ENCODE data around the gene EGFL7.
A peak's percentile ranks its signal among the peaks of the same experiment; 100 is the strongest.

EGFL7 gene

DNA sequence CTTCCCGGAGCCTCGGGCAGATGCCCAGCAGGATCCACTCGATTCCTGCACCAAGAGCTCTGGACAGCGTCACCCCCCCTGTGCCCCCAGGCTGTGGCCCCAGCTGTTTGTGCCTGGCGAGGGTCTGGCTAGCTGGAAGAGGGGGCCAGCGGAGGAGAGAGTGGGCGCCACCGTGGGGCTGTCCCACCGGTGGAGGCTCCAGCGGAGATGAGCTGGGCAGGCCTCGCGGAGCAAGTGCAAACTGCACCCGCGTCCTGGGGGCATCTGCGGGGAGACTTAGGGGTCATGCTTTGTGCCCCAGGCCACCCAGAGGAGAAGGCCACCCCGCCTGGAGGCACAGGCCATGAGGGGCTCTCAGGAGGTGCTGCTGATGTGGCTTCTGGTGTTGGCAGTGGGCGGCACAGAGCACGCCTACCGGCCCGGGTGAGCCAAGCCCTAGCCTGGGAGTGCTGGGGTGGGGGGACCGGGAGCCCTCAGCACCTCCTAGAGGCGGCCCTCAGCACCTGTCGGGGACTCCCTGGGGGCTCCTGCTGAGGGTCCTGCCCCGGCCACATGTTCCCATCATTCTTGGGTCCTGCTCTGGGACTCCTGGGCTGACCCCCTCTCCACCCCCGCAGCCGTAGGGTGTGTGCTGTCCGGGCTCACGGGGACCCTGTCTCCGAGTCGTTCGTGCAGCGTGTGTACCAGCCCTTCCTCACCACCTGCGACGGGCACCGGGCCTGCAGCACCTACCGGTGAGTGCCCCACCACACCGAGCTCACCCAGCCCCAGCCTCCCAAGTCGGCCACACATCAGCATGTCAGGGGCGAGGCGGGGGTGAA, 5.4 kb downstream of the EGFL7 start:
- H3K4me3 ChIP-seq (ENCODE audit: low read depth, low read length), result no peak overlapping the region
- ChIA-PET POLR2A (interaction anchor here (0.5 to 1.9 kb wide), 3 partner anchors 14 to 299 kb away, joined by 3 to 5 read pairs (median 3); partner anchors contain the start of gene AGPAT2), CTCF (interaction anchor here (0.9 to 1.1 kb wide), 2 partner anchors 27 to 228 kb away, joined by 3 read pairs; no protein-coding TSS in a partner anchor)
- H3K4me1 ChIP-seq (ENCODE audit: control insufficient read depth, insufficient read depth, low read length), result no peaks in the 10 kb centered on the region
- no peak overlapping the region for H3K27ac ChIP-seq (ENCODE audit: extremely low read depth, low read depth, low read length)
- no peaks in the 10 kb centered on the region for H3K36me3 ChIP-seq (ENCODE audit: control insufficient read depth in 2 of 2, insufficient read depth in 1 of 2, low read length in 2 of 2)
- TF ChIP-seq, protein P1, sequence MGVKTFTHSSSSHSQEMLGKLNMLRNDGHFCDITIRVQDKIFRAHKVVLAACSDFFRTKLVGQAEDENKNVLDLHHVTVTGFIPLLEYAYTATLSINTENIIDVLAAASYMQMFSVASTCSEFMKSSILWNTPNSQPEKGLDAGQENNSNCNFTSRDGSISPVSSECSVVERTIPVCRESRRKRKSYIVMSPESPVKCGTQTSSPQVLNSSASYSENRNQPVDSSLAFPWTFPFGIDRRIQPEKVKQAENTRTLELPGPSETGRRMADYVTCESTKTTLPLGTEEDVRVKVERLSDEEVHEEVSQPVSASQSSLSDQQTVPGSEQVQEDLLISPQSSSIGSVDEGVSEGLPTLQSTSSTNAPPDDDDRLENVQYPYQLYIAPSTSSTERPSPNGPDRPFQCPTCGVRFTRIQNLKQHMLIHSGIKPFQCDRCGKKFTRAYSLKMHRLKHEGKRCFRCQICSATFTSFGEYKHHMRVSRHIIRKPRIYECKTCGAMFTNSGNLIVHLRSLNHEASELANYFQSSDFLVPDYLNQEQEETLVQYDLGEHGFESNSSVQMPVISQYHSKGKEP (tag by site-specific recombination; IDR thresholded peaks at IDR 0.05), result no peak
- no peak for TF ChIP-seq ZNF366 (tag by site-specific recombination; conservative IDR thresholded peaks at IDR 0.05)
- TF ChIP-seq ZNF138 (tag by site-specific recombination; IDR thresholded peaks at IDR 0.05; ENCODE audit: borderline replicate concordance), result no peak
- no peak for TF ChIP-seq BCL11A (tag by site-specific recombination; IDR thresholded peaks at IDR 0.05; ENCODE audit: low read depth)
- TF ChIP-seq, protein P2, sequence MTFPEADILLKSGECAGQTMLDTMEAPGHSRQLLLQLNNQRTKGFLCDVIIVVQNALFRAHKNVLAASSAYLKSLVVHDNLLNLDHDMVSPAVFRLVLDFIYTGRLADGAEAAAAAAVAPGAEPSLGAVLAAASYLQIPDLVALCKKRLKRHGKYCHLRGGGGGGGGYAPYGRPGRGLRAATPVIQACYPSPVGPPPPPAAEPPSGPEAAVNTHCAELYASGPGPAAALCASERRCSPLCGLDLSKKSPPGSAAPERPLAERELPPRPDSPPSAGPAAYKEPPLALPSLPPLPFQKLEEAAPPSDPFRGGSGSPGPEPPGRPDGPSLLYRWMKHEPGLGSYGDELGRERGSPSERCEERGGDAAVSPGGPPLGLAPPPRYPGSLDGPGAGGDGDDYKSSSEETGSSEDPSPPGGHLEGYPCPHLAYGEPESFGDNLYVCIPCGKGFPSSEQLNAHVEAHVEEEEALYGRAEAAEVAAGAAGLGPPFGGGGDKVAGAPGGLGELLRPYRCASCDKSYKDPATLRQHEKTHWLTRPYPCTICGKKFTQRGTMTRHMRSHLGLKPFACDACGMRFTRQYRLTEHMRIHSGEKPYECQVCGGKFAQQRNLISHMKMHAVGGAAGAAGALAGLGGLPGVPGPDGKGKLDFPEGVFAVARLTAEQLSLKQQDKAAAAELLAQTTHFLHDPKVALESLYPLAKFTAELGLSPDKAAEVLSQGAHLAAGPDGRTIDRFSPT (tag by site-specific recombination; IDR thresholded peaks at IDR 0.05), result peak; percentile 16
- peak; percentile 39; the same call in 1 of the 2 replicates for TF ChIP-seq KLF8 (tag by site-specific recombination; IDR thresholded peaks at IDR 0.05)
- no peak for TF ChIP-seq KLF1 (tag by site-specific recombination; IDR thresholded peaks at IDR 0.05)
- TF ChIP-seq, protein P3, sequence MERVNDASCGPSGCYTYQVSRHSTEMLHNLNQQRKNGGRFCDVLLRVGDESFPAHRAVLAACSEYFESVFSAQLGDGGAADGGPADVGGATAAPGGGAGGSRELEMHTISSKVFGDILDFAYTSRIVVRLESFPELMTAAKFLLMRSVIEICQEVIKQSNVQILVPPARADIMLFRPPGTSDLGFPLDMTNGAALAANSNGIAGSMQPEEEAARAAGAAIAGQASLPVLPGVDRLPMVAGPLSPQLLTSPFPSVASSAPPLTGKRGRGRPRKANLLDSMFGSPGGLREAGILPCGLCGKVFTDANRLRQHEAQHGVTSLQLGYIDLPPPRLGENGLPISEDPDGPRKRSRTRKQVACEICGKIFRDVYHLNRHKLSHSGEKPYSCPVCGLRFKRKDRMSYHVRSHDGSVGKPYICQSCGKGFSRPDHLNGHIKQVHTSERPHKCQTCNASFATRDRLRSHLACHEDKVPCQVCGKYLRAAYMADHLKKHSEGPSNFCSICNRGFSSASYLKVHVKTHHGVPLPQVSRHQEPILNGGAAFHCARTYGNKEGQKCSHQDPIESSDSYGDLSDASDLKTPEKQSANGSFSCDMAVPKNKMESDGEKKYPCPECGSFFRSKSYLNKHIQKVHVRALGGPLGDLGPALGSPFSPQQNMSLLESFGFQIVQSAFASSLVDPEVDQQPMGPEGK (tag by site-specific recombination; IDR thresholded peaks at IDR 0.05), result peak; percentile 68
- 0 out of 2 replicates have a peak, but pooled peaks have one; percentile 18 for TF ChIP-seq EGR2 (tag by site-specific recombination; IDR thresholded peaks at IDR 0.05; ENCODE audit: low read depth)
- TF ChIP-seq ZNF10 (tag by site-specific recombination; IDR thresholded peaks at IDR 0.05), result peak; percentile 94
- TF ChIP-seq ZNF394 (tag by site-specific recombination; IDR thresholded peaks at IDR 0.05; ENCODE audit: borderline replicate concordance), result no peak
- TF ChIP-seq ZNF785 (tag by site-specific recombination; IDR thresholded peaks at IDR 0.05), result no peak
- TF ChIP-seq ZFHX2 (tag by site-specific recombination; conservative IDR thresholded peaks at IDR 0.05), result peak; percentile 70
- TF ChIP-seq ZNF600 (tag by site-specific recombination; IDR thresholded peaks at IDR 0.05), result peak; percentile 42
- no peak for TF ChIP-seq MYNN (tag by site-specific recombination; IDR thresholded peaks at IDR 0.05; ENCODE audit: borderline replicate concordance)
- TF ChIP-seq, protein P4, sequence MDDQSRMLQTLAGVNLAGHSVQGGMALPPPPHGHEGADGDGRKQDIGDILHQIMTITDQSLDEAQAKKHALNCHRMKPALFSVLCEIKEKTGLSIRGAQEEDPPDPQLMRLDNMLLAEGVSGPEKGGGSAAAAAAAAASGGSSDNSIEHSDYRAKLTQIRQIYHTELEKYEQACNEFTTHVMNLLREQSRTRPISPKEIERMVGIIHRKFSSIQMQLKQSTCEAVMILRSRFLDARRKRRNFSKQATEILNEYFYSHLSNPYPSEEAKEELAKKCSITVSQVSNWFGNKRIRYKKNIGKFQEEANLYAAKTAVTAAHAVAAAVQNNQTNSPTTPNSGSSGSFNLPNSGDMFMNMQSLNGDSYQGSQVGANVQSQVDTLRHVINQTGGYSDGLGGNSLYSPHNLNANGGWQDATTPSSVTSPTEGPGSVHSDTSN (CRISPR knock-in tag; IDR thresholded peaks at IDR 0.05), result no peak
- TF ChIP-seq, protein P5, sequence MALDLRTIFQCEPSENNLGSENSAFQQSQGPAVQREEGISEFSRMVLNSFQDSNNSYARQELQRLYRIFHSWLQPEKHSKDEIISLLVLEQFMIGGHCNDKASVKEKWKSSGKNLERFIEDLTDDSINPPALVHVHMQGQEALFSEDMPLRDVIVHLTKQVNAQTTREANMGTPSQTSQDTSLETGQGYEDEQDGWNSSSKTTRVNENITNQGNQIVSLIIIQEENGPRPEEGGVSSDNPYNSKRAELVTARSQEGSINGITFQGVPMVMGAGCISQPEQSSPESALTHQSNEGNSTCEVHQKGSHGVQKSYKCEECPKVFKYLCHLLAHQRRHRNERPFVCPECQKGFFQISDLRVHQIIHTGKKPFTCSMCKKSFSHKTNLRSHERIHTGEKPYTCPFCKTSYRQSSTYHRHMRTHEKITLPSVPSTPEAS (tag by site-specific recombination; IDR thresholded peaks at IDR 0.05), result no peak
- no peak for TF ChIP-seq ZNF146 (tag by site-specific recombination; IDR thresholded peaks at IDR 0.05)
- no peak for TF ChIP-seq ZNF239 (tag by site-specific recombination; IDR thresholded peaks at IDR 0.05)
- TF ChIP-seq GLIS2 (tag by site-specific recombination; IDR thresholded peaks at IDR 0.05), result peak; percentile 65
- TF ChIP-seq, protein P6, sequence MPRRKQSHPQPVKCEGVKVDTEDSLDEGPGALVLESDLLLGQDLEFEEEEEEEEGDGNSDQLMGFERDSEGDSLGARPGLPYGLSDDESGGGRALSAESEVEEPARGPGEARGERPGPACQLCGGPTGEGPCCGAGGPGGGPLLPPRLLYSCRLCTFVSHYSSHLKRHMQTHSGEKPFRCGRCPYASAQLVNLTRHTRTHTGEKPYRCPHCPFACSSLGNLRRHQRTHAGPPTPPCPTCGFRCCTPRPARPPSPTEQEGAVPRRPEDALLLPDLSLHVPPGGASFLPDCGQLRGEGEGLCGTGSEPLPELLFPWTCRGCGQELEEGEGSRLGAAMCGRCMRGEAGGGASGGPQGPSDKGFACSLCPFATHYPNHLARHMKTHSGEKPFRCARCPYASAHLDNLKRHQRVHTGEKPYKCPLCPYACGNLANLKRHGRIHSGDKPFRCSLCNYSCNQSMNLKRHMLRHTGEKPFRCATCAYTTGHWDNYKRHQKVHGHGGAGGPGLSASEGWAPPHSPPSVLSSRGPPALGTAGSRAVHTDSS (tag by site-specific recombination; IDR thresholded peaks at IDR 0.05), result no peak
- 0 out of 2 replicates have a peak, but pooled peaks have one; percentile 16 for TF ChIP-seq SP2 (tag by site-specific recombination; IDR thresholded peaks at IDR 0.05)
- no peak for TF ChIP-seq FEZF1 (tag by site-specific recombination; IDR thresholded peaks at IDR 0.05)
- no peak for TF ChIP-seq ZBTB48 (tag by site-specific recombination; IDR thresholded peaks at IDR 0.05)
- TF ChIP-seq, protein P7, sequence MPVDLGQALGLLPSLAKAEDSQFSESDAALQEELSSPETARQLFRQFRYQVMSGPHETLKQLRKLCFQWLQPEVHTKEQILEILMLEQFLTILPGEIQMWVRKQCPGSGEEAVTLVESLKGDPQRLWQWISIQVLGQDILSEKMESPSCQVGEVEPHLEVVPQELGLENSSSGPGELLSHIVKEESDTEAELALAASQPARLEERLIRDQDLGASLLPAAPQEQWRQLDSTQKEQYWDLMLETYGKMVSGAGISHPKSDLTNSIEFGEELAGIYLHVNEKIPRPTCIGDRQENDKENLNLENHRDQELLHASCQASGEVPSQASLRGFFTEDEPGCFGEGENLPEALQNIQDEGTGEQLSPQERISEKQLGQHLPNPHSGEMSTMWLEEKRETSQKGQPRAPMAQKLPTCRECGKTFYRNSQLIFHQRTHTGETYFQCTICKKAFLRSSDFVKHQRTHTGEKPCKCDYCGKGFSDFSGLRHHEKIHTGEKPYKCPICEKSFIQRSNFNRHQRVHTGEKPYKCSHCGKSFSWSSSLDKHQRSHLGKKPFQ (tag by site-specific recombination; IDR thresholded peaks at IDR 0.05), result no peak
- no peaks in the 10 kb centered on the region for H3K9me3 ChIP-seq (ENCODE audit: control insufficient read depth, insufficient read depth, low read depth, low read length)

Measured in HEK293 (cell line).